Stomach (tissue), 9 donors: ENCODE results near the gene COL5A1. TPM values are rescaled to one million over a fixed set of nuclear protein-coding genes. Genes with fewer than 3 reads are reported as not detected.
A peak's percentile ranks its signal among the peaks of the same experiment; 100 is the strongest.

Experiments used
- DNase-seq, 2 donors: peaks; one replicate each; pipeline versions ENCODE4 v3.0.0 to v3.0.0-alpha.2; 2013 to 2019
- H3K27ac ChIP-seq, 5 donors: fragments of 200-600 bp in 4 of 5; sonication (generic) in 4 of 5; one replicate each; pipeline ENCODE4 v1.5.1; 2013 to 2019; ENCODE audit warnings: mild to moderate bottlenecking in 1 of 5, moderate library complexity in 1 of 5
- H3K27me3 ChIP-seq, 3 donors: fragments of 200-600 bp; sonication (generic); one replicate each; pipeline ENCODE4 v1.5.1; 2017 to 2019; ENCODE audit warnings: mixed run types in 1 of 3
- H3K36me3 ChIP-seq, 4 donors: fragments of 200-600 bp; sonication (generic); 1 replicate in 3 of 4; 2 replicates in 1 of 4; pipeline ENCODE4 v1.5.1; 2016 to 2019
- H3K4me1 ChIP-seq, 4 donors: fragments of 200-600 bp; sonication (generic); one replicate each; pipeline ENCODE4 v1.5.1; 2016 to 2019
- H3K4me3 ChIP-seq, 4 donors: fragments of 200-600 bp; sonication (generic) in 3 of 4; one replicate each; pipeline ENCODE4 v1.5.1; 2016 to 2019; ENCODE audit warnings: mild to moderate bottlenecking in 1 of 4
- H3K9me3 ChIP-seq, 4 donors: fragments of 200-600 bp; sonication (generic); one replicate each; pipeline ENCODE4 v1.5.1; 2016 to 2019
- EP300 ChIP-seq: sonication (generic); formaldehyde crosslinking; IDR thresholded peaks from one replicate; pipeline ENCODE4 v1.6.1; 2017; ENCODE audit warnings: antibody characterized with exemption
- POLR2A ChIP-seq, 4 donors: fragments of 450-650 bp; IDR thresholded peaks; one replicate each; pipeline ENCODE4 v1.6.1; 2016; ENCODE audit warnings: antibody characterized with exemption in 4 of 4, control low read depth in 2 of 4, mild to moderate bottlenecking in 1 of 4, moderate library complexity in 1 of 4
- POLR2AphosphoS5 ChIP-seq, 3 donors: sonication (generic); formaldehyde crosslinking; IDR thresholded peaks; one replicate each; pipeline ENCODE4 v1.6.1; 2016; ENCODE audit warnings: antibody characterized with exemption in 3 of 3
- WGBS, 5 donors: extraction: QIAGEN DNeasy Blood & Tissue Kit in 3 of 5; methylation state at CpG; one replicate each; pipeline versions ENCODE4 v1.1.5 to v1.1.7; 2013 to 2018; 5-methylcytosine and 5-hydroxymethylcytosine counted together
- intact Hi-C: fragments of 100-400 bp; cut with DNase I; formaldehyde crosslinking; loops from one replicate; pipeline ENCODE4 v1.15.1; 2023; ENCODE audit warnings: low total_unique reads
- polyA plus RNA-seq, 3 donors: library from polyadenylated mRNA; stranded (reverse); fragments of 200-250 nt; gene quantifications; one replicate each; pipeline ENCODE4 v1.2.3, GENCODE V29; 2013
- total RNA-seq, 5 donors: library from RNA; depleted of rRNA; stranded (reverse); fragments of >200 nt; gene quantifications; one replicate each; pipeline versions ENCODE4 v1.1.0 to v1.2.3, GENCODE V29; 2014 to 2016
- TF ChIP-seq, protein P1 (sequence below), 7 experiments: fragments of 450-650 bp in 4 of 7; fragments of 200-600 bp in 3 of 7; sonication (generic) in 3 of 7; IDR thresholded peaks; one replicate each; pipeline ENCODE4 v1.5.1; 2016 to 2019; ENCODE audit warnings: antibody characterized with exemption in 7 of 7, control low read depth in 2 of 7, mild to moderate bottlenecking in 1 of 7
- donor health status: healthy with polysubstance abuse.
- donor health status: Bipolar disorder and iron deficiency.
- donor health status: healthy.

The COL5A1 gene
- total and polyA plus RNA-seq, 8 donors = 7.3 to 205 (median 26.4) TPM

DNA sequence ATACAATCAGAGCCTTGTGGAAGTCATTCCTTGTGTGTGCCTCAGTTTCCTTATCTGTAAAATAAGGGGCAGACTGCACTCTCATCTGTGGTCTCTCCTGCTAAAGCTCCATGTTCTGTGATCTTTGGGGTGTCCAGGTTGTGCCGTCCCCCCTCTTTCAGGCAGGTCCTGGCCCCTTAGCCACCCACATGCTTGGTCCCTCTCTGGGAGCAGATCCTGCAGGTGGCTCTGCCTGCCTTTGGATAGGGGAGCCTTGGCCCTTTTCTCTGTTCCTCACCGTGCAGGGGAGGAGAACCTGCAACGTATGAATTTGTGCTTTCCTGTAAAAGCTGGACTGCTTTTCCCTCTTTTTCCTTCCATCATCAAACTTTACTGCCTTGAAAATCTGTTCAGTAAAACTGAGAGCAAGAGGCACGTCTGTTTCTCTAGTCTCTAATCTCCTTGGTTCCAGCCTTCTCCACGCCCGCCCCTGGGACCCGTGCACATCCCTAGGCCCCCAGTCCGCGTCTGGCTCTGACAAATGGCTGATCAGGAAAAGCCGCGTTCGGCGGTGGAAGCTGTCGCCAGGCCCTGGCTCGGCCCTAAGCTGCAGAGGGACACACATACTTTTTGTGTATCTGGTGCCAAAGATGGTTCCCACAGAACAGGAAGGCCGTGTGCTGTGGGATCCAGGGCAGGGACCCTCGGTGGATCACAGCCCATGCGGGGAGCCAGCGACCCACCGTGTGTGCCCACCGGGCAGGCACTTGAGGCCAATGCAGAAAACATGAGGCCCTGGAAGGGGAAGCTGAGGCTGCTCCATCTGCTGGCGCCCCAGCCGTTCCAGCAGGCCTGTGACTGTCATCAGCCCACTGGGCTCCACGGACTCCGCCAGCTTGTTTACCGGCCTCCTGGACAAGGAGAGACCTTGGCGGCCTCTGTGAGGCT, 43.4 kb upstream of the COL5A1 start:
- Histone ChIP-seq H3K4me1 (no peaks in the 10 kb centered on the region), H3K9me3 (peaks cover 0 to 9% (median 0%) of the 10 kb centered on the region in 4 donors), H3K27ac (no peak overlapping the region), H3K4me3 (no peak overlapping the region), H3K27me3 (peaks cover 0 to 40% (median 11%) of the 10 kb centered on the region in 3 donors), H3K36me3 (no peaks in the 10 kb centered on the region)
- intact Hi-C loops = no loop called here
- peak in 1 of 2 donors; percentile 64 for DNase-seq
- no peak for TF ChIP-seq POLR2A (IDR thresholded peaks at IDR 0.05)
- TF ChIP-seq EP300 = no peak
- TF ChIP-seq, protein P1, sequence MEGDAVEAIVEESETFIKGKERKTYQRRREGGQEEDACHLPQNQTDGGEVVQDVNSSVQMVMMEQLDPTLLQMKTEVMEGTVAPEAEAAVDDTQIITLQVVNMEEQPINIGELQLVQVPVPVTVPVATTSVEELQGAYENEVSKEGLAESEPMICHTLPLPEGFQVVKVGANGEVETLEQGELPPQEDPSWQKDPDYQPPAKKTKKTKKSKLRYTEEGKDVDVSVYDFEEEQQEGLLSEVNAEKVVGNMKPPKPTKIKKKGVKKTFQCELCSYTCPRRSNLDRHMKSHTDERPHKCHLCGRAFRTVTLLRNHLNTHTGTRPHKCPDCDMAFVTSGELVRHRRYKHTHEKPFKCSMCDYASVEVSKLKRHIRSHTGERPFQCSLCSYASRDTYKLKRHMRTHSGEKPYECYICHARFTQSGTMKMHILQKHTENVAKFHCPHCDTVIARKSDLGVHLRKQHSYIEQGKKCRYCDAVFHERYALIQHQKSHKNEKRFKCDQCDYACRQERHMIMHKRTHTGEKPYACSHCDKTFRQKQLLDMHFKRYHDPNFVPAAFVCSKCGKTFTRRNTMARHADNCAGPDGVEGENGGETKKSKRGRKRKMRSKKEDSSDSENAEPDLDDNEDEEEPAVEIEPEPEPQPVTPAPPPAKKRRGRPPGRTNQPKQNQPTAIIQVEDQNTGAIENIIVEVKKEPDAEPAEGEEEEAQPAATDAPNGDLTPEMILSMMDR (IDR thresholded peaks at IDR 0.05) = no peak
- TF ChIP-seq POLR2AphosphoS5 (IDR thresholded peaks at IDR 0.05) = no peak
- WGBS, 5 donors = 52 to 68% (median 60%) methylated on average over 15 to 27 of the region's 27 CpGs

DNA sequence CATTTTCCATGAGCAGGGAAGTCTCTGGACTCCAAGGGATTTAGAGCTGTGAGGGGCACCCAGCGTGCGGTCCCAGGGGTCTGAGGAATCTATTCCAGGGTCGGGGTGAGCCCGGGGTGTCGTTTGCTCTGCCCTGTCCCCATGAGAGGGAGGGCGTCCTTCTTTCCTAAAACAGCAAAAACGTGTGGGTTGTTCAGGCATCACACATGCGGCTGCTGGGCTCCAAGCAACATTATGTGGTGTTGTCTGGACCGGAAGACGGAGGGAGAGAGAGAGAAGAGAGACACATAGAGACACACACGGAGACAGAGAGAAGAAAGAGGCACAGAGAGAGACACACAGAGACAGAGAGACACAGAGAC, 42.7 kb upstream of the COL5A1 start:
- TF ChIP-seq, protein P1 (IDR thresholded peaks at IDR 0.05) = no peak
- TF ChIP-seq EP300 (no peak), POLR2A (IDR thresholded peaks at IDR 0.05) (no peak), POLR2AphosphoS5 (IDR thresholded peaks at IDR 0.05) (no peak)
- DNase-seq = no peak
- Histone ChIP-seq H3K36me3 (no peaks in the 10 kb centered on the region), H3K4me1 (no peaks in the 10 kb centered on the region), H3K9me3 (peaks cover 0 to 9% (median 0%) of the 10 kb centered on the region in 4 donors), H3K27ac (no peak overlapping the region), H3K27me3 (peaks cover 0 to 37% (median 11%) of the 10 kb centered on the region in 3 donors), H3K4me3 (no peak overlapping the region)
- intact Hi-C loops = no loop called here
- WGBS, 5 donors = 58 to 71% (median 61%) methylated on average over 11 of the region's 11 CpGs

DNA sequence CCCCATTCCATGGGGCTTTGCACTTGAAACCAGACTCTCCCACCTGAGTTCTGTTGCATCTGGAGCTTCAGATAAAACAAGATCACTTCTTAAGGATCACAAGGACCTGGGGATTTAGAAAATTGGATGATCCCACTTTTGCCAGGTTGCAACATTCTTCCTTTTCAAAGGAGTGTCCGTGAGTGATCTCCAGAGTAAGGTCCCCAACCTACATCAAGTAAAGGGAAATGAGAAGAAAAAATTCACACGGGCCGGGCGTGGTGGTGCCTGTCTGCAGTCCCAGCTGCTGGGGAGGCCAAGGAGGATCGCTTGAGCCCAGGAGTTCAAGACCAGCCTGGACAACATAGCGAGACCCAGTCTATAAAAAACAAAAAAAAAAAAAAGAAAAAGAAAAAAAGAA, 41.2 kb upstream of the COL5A1 start:
- Histone ChIP-seq H3K27ac (no peak overlapping the region), H3K27me3 (peaks cover 0 to 32% (median 11%) of the 10 kb centered on the region in 3 donors), H3K4me3 (no peak overlapping the region), H3K36me3 (no peaks in the 10 kb centered on the region), H3K9me3 (peaks cover 0 to 9% (median 0%) of the 10 kb centered on the region in 4 donors), H3K4me1 (peaks cover 0 to 1% (median 0%) of the 10 kb centered on the region in 4 donors)
- intact Hi-C loops = no loop called here
- 80 to 87% (median 85%) methylated on average over 6 of the region's 6 CpGs for WGBS, 5 donors
- no peak for TF ChIP-seq POLR2A (IDR thresholded peaks at IDR 0.05)
- TF ChIP-seq EP300 = no peak
- no peak for TF ChIP-seq POLR2AphosphoS5 (IDR thresholded peaks at IDR 0.05)
- TF ChIP-seq, protein P1 (IDR thresholded peaks at IDR 0.05) = no peak
- no peak for DNase-seq

DNA sequence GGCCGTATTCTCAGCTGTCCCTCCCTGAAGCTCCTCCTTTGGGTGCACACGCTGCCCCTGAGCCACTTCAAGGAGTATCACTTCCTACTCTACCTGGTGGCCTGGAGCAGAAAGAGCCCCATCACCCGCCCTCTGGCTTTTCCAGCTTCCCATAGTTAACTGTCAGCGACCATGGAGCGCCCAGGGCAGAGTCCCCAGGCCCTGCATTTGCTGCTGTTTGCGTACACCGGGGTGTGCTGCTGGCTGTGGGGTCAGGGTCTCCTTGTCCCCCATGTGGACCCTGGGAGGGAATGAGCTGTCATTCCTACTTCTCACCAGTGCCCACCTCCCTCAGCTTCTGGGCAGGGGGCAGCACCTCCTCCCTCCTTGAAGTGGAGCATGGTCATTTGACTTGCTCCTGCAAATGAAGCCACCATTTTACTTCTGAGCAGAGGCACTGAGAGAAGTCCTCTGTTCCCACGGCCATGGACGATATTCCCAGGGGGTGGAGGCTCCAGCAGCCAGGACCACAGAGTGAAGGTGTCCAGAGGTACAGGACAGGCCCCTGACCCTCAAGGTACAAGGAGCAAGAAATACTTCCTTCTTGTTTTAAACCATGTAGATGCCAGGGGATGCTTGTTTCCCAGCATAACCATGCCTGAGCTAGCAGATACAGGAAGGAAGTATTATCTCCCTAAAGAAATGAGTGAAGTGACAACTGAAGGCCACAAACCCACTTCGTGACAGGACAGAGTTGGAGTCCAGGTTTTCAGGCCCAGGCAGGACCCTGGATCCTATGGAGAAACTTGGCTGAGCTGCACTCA, 40.6 kb upstream of the COL5A1 start:
- 79 to 93% (median 91%) methylated on average over 7 to 10 of the region's 10 CpGs for WGBS, 5 donors
- Histone ChIP-seq H3K9me3 (peaks cover 0 to 9% (median 0%) of the 10 kb centered on the region in 4 donors), H3K4me1 (peaks cover 0 to 6% (median 0%) of the 10 kb centered on the region in 4 donors), H3K27ac (no peak overlapping the region), H3K27me3 (peaks cover 0 to 32% (median 11%) of the 10 kb centered on the region in 3 donors), H3K4me3 (no peak overlapping the region), H3K36me3 (no peaks in the 10 kb centered on the region)
- DNase-seq = no peak
- intact Hi-C loops = no loop called here
- TF ChIP-seq EP300 (no peak), POLR2A (IDR thresholded peaks at IDR 0.05) (no peak), POLR2AphosphoS5 (IDR thresholded peaks at IDR 0.05) (no peak)
- TF ChIP-seq, protein P1 (IDR thresholded peaks at IDR 0.05) = no peak
